ENCODE measurements around the gene PLCB3. TPM values are rescaled to one million over a fixed set of nuclear protein-coding genes. Genes with fewer than 3 reads are reported as not detected.

Gene PLCB3
- total and polyA plus RNA-seq, 10 of the 15 experiments (the other 5 are each of a cell fraction or from before 2014, with no cell fraction given) = 0.03 to 10.3 (median 3.3) TPM

GRCh38 chr11:64241491-64242374 lies 9.6 kb upstream of the PLCB3 start (continued):
- TF ChIP-seq SIN3A (IDR thresholded peaks at IDR 0.05; ENCODE audit: low read depth, low read length) (peak; percentile 20; the same call in 1 of the 2 replicates), STAT1 (conservative IDR thresholded peaks at IDR 0.05) (no peak), CEBPB (IDR thresholded peaks at IDR 0.05; ENCODE audit: borderline replicate concordance in 1 of 2, low read depth in 2 of 2, low read length in 2 of 2) (no peak), ZNF24 (IDR thresholded peaks at IDR 0.05) (no peak), EP300 (IDR thresholded peaks at IDR 0.05; ENCODE audit: borderline replicate concordance in 1 of 2, control insufficient read depth in 1 of 2, low read depth in 2 of 2, low read length in 2 of 2) (no peak), MYC (IDR thresholded peaks at IDR 0.05; ENCODE audit: insufficient read depth, insufficient read length, insufficient replicate concordance, low read length, severe bottlenecking) (no peak), NFYB (IDR thresholded peaks at IDR 0.05; ENCODE audit: insufficient read depth, low read depth, low read length) (no peak), KLF5 (IDR thresholded peaks at IDR 0.05; ENCODE audit: partially characterized antibody) (peak; percentile 22), EZH2 (IDR thresholded peaks at IDR 0.05; ENCODE audit: borderline replicate concordance, control insufficient read depth, low read depth, low read length) (no peak), CBX3 (IDR thresholded peaks at IDR 0.05; ENCODE audit: borderline replicate concordance, low read depth) (no peak), POU2F2 (IDR thresholded peaks at IDR 0.05; ENCODE audit: borderline replicate concordance, low read depth, low read length) (peak; percentile 43; the same call in 1 of the 3 replicates), STAT3 (IDR thresholded peaks at IDR 0.05; ENCODE audit: low read depth, low read length) (no peak), ZBTB11 (CRISPR knock-in tag; IDR thresholded peaks at IDR 0.05) (peak; percentile 58), CHD1 (IDR thresholded peaks at IDR 0.05; ENCODE audit: low read depth, low read length) (no peak), NKRF (conservative IDR thresholded peaks at IDR 0.05) (peak; percentile 70; the same call in 1 of the 2 replicates), NBN (IDR thresholded peaks at IDR 0.05) (0 out of 2 replicates have a peak, but pooled peaks have one; percentile 37), EED (IDR thresholded peaks at IDR 0.05; ENCODE audit: low read depth) (no peak), RB1 (IDR thresholded peaks at IDR 0.05; ENCODE audit: borderline replicate concordance) (no peak), BCL11A (IDR thresholded peaks at IDR 0.05; ENCODE audit: low read depth, low read length) (0 out of 2 replicates have a peak, but pooled peaks have one; percentile 2), POLR2A (IDR thresholded peaks at IDR 0.05; ENCODE audit: low read depth, low read length) (peak; percentile 70), BCL3 (IDR thresholded peaks at IDR 0.05; ENCODE audit: borderline replicate concordance, insufficient read depth, low read depth, low read length, poor library complexity, severe bottlenecking) (no peak), GABPA (IDR thresholded peaks at IDR 0.05; ENCODE audit: low read depth) (no peak), ZNF622 (IDR thresholded peaks at IDR 0.05) (no peak), SREBF2 (IDR thresholded peaks at IDR 0.05; ENCODE audit: low read length) (no peak)
